NCI-H82 treated with DMSO at 0.1 percent for 48 hours (cell line): ENCODE results near the gene PLXNA4.
"Not testable (repeated sequence)": the region's sequence is repeated elsewhere in the genome, so short reads cannot be mapped to it uniquely, and the experiment has no call there.

Experiments used
- DNase-seq: peaks from one replicate; lab custom pipeline; 2025; ENCODE audit not compliant: unreplicated experiment; lab: John Stamatoyannopoulos, UW

The PLXNA4 gene

GRCh38 chr7:132575982-132576720 lies at the start of gene PLXNA4:
TSS of gene PLXNA4 (minus strand) at chr7:132576470. CDS start at chr7:132508693, 67,777 bp downstream.
- DNase-seq, result no peak

- no peak for DNase-seq
Observed at GRCh38 chr7:132625651-132626050, 49.4 kb upstream of the PLXNA4 start.

GRCh38 chr7:132622081-132622480 lies 45.8 kb upstream of the PLXNA4 start:
- no peak for DNase-seq

- DNase-seq, result no peak
Observed at GRCh38 chr7:132619967-132620366, 43.7 kb upstream of the PLXNA4 start.

- no peak for DNase-seq
Observed at GRCh38 chr7:132618956-132619305, 42.7 kb upstream of the PLXNA4 start.

- no peak for DNase-seq
Observed at GRCh38 chr7:132618271-132618955, 42.1 kb upstream of the PLXNA4 start.

- DNase-seq, result no peak
Observed at GRCh38 chr7:132614428-132615318, 38.4 kb upstream of the PLXNA4 start.

GRCh38 chr7:132613737-132614136 lies 37.5 kb upstream of the PLXNA4 start:
- no peak for DNase-seq

GRCh38 chr7:132610995-132611394 lies 34.7 kb upstream of the PLXNA4 start:
- no peak for DNase-seq

- no peak for DNase-seq
Observed at GRCh38 chr7:132609906-132610520, 33.7 kb upstream of the PLXNA4 start.

GRCh38 chr7:132609222-132609621 lies 33.0 kb upstream of the PLXNA4 start:
- no peak for DNase-seq

GRCh38 chr7:132608523-132608922 lies 32.3 kb upstream of the PLXNA4 start:
- DNase-seq, result no peak

GRCh38 chr7:132607656-132608055 lies 31.4 kb upstream of the PLXNA4 start:
- DNase-seq, result no peak

GRCh38 chr7:132604121-132604520 lies 27.9 kb upstream of the PLXNA4 start:
- DNase-seq, result no peak

- peak; percentile 71 for DNase-seq
Observed at GRCh38 chr7:132603220-132603833, 27.1 kb upstream of the PLXNA4 start.

GRCh38 chr7:132601783-132602182 lies 25.5 kb upstream of the PLXNA4 start:
- no peak for DNase-seq

- DNase-seq, result no peak
Observed at GRCh38 chr7:132596588-132596987, 20.3 kb upstream of the PLXNA4 start.

GRCh38 chr7:132594741-132595140 lies 18.5 kb upstream of the PLXNA4 start:
- DNase-seq, result not testable (repeated sequence)

- DNase-seq, result peak; percentile 49
Observed at GRCh38 chr7:132592936-132593335, 16.7 kb upstream of the PLXNA4 start.

- DNase-seq, result peak; percentile 19
Observed at GRCh38 chr7:132592231-132592920, 16.1 kb upstream of the PLXNA4 start.
